Measurements from ENCODE around the gene ZCCHC7.
A peak's percentile ranks its signal among the peaks of the same experiment; 100 is the strongest.
"Not testable (repeated sequence)": the region's sequence is repeated elsewhere in the genome, so short reads cannot be mapped to it uniquely, and the experiment has no call there.

The ZCCHC7 gene

GRCh38 chr9:37287317-37287716 lies 166.9 kb downstream of the ZCCHC7 start:
- in situ Hi-C loops (cut with MboI; ENCODE audit: low pct_unique_long_range_greater_than_20kb, low sequenced_read_pairs, unreplicated experiment): no loop called here
- no peak for TF ChIP-seq CTCF (IDR thresholded peaks at IDR 0.05; ENCODE audit: extremely low read depth, insufficient read depth, missing control alignments)
- no peak for DNase-seq (ENCODE audit: low spot score)

- in situ Hi-C loops (cut with MboI; ENCODE audit: low pct_unique_long_range_greater_than_20kb, low sequenced_read_pairs, unreplicated experiment): no loop called here
- DNase-seq (ENCODE audit: low spot score): no peak
- no peak for TF ChIP-seq CTCF (IDR thresholded peaks at IDR 0.05; ENCODE audit: extremely low read depth, insufficient read depth, missing control alignments)
Observed at GRCh38 chr9:37289631-37290030, 169.3 kb downstream of the ZCCHC7 start.

- no peak for DNase-seq (ENCODE audit: low spot score)
- TF ChIP-seq CTCF (IDR thresholded peaks at IDR 0.05; ENCODE audit: extremely low read depth, insufficient read depth, missing control alignments): no peak
- in situ Hi-C loops (cut with MboI; ENCODE audit: low pct_unique_long_range_greater_than_20kb, low sequenced_read_pairs, unreplicated experiment): no loop called here
Observed at GRCh38 chr9:37290366-37290939, 170.1 kb downstream of the ZCCHC7 start.

- DNase-seq (ENCODE audit: low spot score): peak; percentile 21
- TF ChIP-seq CTCF (IDR thresholded peaks at IDR 0.05; ENCODE audit: extremely low read depth, insufficient read depth, missing control alignments): no peak
- in situ Hi-C loops (cut with MboI; ENCODE audit: low pct_unique_long_range_greater_than_20kb, low sequenced_read_pairs, unreplicated experiment): no loop called here
Observed at GRCh38 chr9:37290940-37291485, 170.6 kb downstream of the ZCCHC7 start.

GRCh38 chr9:37291612-37292238 lies 171.4 kb downstream of the ZCCHC7 start:
- in situ Hi-C loops (cut with MboI; ENCODE audit: low pct_unique_long_range_greater_than_20kb, low sequenced_read_pairs, unreplicated experiment); DNase-seq (ENCODE audit: low spot score): not testable (repeated sequence)

- DNase-seq (ENCODE audit: low spot score): no peak
- no peak for TF ChIP-seq CTCF (IDR thresholded peaks at IDR 0.05; ENCODE audit: extremely low read depth, insufficient read depth, missing control alignments)
- in situ Hi-C loops (cut with MboI; ENCODE audit: low pct_unique_long_range_greater_than_20kb, low sequenced_read_pairs, unreplicated experiment): no loop called here
Observed at GRCh38 chr9:37292896-37293295, 172.5 kb downstream of the ZCCHC7 start.
